HG02623 (cell line): ENCODE results near the gene SAMD11.
A peak's percentile ranks its signal among the peaks of the same experiment; 100 is the strongest.
"Not testable (repeated sequence)": the region's sequence is repeated elsewhere in the genome, so short reads cannot be mapped to it uniquely, and the experiment has no call there.

Source experiments
- ATAC-seq: cut with Tn5 transposase; IDR thresholded peaks from one replicate; pipeline ENCODE4 v1.9.1; 2021; ENCODE audit warnings: moderate library complexity; ENCODE audit not compliant: unreplicated experiment

Gene SAMD11

DNA sequence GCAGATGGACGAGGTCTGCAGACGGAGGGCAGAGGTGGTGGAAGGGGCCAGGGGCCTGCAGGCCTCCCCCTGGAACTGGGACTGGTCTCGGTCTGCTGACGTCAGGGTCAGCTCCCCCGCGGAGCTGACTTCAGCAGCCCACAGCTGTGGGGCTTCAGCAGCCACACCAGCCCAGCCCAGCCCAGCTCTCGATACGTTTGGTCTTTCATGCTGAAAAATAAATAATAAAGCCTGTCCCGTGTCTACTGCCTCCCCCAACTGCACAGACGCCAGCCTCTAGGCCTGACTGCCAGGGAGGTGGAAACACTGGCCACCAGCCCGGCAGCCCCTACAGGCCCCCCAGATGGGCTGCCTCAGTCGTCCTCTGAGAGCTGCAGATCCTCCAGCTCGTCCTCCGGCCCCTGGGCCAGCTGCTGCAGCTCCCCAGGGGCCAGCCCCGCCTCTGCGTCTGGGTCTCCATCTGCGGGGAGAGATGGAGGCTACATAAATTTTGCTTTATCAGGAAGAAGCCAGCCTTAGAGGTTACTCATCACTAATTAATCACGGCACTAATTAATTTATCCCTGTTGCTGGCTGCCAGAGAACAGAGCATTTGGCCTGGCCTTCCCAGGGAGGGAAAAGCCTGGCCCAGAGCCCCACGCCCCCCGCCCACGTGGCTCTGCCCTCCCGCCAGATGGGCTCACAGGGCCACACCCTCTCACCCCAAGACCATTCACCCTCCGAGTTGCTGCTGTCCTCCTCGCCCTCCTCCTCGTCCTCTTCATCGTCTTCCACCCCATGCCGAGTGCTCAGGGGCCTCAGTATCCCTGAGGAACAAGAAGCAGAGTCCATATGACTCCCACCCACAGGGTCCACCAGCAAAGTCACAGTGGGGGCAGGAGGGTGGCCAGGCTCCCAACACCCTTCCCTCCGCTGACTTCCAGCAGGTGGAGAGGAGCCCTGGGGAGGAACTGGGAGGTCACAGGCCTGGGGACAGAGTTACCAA, 20.9 kb downstream of the SAMD11 start:
- ATAC-seq, result no peak

DNA sequence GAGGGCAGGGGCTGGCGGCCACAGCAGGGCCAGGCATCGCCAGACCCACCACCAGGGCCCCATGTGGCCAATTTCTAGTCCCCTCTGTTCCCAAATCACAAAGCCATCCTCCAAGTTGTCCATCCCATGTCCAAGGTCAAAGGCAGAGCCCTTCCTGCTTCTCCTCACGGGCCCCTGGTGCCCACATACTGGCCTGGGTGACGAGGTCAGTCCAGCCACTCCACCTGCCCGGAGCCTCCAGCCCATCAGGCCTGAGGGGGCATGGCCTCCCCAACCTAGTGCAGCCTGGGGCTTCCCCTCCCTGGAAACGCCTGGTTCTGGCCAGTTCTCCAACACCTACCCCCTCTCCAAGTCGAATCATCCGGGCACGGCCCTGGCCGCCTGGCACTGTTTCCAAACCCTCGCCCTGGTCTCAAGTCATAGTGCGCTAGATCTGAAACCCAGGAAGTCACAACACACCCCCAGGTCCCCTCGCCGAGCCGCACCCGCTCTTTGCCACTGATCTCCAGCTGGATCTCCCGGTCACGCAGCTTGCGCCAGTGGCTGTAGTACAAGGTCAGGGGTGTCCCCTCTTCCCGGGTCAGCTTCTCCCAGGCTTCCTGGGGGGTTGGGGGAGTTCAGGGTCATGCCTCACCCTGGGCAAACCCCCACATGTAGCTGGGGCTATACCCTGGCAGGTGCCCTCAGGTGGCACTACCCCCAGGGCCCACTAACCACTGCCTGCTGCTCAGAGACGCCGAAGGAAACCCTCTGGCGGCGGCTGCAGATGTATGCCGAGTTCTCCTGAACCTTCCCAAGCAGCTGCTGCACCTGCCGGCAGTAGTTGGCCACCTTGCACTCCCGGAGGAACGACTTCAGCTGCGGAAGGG, 22.2 kb downstream of the SAMD11 start:
- no peak for ATAC-seq

DNA sequence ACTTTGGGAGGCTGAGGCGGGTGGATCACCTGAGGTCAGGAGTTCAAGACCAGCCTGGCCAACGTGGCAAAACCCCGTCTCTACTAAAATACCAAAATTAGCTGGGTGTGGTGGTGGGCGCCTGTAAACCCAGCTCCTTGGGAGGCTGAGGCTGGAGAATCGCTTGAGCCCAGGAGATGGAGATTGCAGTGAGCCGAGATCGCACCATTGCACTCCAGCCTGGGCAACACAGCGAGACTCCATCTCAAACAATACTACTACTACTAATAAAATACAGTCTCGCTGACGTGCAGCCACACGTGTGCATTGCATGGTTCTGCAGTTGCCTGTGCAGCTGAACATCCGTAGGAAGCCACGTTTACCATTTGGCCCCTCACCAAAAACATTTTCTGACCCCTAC, 23.1 kb downstream of the SAMD11 start:
- not testable (repeated sequence) for ATAC-seq

DNA sequence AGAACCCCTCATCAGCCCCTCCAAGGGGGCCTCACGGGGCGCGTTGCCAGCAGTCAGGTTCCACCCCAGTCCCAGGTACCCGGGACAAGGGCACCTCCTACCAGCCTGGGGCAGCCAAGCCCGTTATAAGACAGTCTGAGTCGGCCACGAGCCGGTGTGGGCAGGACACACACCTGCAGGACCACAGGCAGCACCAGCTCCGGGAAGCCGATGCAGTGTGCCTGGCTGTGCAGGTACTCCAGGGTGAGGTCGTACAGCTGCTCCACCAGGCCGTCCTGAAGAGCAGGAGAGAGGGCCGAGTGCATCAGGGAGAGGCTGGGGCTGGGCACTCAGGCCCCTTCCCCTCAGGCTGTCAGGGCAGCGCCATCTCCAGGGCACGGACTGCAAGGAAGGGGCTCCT, 24.2 kb downstream of the SAMD11 start:
- ATAC-seq, result no peak

DNA sequence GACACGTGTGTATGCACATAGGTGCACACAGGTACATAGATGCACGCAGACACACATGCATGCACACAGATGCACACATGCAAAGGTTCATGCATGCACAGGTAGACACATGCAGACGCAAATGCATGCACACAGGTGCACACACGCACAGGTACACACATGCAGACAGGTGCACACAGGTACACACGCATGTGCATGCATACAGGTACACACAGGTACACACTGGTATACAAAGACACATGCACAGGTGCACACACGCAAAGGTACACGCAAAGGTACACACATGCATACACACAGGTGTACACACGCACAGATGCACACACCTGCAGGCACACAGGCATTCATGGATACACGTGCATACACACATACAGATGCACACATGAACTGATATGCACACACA, 26.5 kb downstream of the SAMD11 start:
- no peak for ATAC-seq

DNA sequence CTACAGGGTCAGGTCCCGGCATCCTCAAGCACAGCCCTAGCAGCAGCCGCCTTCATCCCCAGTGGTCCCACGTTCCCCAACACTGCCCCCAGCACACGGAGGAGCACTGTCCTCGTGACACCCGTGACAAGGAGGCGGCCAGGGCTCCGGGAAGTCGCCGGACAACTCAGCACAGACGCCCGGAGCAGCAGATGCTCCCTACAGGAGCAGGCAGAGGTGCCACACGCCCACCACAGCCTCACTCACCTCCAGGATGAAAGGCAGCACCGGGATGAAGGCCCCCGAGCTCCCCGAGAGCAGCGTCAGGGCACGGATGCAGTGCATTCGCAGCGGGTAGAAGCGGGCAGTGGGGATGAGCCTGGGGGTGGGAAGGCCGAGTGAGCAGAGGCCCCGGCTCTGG, 27.2 kb downstream of the SAMD11 start:
- no peak for ATAC-seq

DNA sequence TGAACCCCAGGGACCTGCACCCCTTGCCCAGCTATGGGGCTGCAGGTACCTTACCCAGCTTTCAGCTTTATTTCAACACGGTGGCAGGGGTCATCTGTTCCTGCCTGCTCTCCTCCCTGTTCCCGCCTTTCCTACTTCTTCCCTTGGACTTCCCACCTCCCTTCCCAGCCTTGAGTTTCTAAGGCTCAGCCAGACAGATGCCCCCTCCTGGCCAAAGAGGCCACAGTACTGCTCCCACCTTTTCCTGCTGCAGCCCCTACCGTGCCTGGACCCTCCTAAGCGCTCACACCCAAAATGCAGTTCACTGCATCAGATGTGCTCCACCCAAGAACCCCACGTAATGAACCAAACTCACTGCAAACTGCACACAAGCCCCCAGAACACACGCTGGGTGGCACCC, 27.6 kb downstream of the SAMD11 start:
- ATAC-seq, result no peak

DNA sequence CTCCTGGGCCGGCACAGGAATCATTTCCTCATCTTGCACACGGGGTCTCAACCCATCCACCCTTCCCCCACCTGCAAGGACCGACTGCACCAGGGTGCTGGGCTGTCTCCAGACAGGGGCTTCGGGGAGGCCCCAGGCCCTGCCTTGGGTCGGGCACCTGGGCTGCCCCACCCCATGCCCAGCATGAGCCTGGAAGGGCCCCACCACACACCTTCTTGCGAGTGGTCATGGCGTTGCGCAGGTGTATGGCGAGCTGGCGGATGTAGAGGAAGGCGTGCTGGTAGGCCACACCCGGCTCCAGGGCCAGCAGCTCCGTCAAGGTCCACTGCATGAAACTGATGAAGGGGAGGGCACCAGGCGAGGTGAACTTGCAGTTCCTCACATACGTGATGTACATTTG, 28.5 kb downstream of the SAMD11 start:
- ATAC-seq, result no peak

DNA sequence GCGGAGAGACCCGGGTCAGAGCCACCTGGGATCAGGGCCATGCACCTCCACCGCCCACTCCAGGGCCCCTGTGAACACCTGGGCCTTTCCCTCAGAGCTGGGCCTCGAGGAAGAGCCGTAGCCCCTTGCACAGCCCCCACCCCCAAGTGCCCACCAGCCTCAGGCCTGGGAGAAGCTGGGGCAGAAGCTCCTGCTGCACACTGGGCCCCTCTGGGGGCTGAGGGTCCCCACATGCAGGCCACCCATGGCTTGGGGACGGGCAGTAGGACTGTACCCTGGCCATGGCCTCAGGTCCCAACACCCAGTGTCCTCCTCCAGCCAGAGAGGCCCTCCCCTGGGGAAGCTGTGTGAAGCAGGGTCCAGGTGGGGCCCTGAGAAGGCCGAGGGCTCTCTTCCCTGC, 28.9 kb downstream of the SAMD11 start:
- no peak for ATAC-seq

DNA sequence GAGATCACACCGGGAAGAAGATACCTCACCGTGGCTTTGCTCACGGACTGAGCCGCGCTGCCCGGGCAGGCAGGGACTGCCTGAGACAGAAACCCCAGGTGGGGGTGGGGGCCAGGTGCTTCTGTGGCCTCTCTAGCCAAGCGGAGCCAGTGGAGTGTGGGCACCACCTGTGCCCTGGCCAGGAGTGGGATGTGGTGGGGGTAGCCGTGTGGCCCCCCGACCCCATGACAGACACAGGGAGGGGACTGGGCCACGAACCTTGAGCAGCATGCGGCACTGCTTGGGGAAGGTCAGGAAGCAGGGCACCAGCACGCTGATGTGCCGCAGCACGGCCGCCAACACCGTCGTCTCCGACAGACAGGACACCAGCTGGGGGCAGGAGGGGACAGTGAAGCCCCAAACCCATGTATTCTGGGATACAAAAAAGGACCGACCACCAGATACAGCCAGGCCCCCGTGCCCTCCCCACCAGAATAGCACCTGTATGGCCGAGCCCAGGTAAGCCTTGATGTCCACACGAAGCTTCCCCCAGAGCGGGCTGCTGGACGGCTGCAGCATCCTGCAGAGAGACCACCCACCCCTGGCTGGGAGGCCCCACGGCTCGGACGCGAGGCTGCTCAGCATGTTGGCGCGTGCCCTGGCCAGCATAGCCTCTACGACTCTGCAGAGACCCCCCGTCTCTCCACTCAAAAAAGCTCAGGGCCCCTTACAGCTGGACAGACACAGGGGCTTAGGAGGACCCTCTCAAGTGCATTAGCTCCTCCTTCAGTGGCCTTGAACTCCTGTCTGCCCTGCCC, 30.0 kb downstream of the SAMD11 start:
- ATAC-seq, result no peak

DNA sequence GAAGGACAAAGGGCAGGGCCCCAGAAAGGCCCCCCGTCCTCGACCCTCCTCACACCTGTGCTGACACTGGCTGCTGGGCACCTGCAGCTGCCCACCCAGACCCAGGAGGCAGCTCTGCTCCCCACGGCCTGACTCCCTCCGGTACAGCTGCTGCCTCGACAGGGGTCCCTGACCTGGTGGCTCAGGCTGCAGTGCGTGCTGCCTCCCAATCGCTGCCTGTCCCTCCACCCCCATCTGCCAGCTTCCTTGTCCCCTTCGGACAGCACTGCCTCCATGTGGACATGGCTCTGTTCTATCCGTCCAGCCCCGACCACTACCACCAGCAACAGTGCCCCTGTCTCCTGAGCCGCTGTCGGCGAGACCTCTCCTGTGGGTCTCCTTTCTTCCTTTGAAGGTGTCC, 31.2 kb downstream of the SAMD11 start:
- ATAC-seq, result no peak

DNA sequence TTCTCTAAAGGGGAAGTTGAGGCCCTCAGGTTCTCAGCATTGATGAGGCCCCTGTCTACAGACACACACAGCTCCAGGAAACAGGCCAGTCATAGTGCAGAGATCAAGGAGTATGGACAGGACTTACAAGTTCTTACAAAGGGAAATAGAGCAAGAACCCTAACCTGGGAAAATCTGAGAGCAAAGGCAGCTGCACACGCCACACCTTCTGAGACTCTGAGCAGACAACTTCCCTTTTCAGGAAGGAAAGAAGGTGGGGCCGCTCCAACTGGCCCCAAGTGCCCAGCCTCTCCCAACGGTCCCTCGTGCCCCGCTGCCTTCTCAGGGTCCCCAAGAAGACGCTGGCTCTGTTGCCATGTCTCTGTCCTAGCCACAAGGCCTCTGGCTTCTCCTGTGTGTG, 31.8 kb downstream of the SAMD11 start:
- no peak for ATAC-seq

DNA sequence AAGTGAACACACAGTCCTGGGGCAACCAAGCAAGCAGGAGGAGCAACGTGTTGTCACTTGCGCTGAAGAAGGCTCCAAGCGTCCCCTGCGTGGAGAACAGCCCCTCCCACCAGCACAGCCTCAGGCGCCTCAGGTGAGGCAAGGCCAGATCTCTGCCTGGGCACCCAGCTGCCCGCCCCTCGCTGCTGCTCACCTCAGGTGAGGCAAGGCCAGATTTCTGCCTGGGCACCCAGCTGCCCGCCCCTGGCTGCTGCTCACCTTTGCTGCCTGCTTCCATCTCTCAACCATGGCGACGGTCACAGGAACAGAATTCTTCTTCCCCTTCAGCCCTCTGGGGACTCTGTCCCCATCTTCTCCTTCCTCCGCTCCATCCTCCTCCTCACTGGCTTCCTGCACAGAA, 32.9 kb downstream of the SAMD11 start:
- ATAC-seq, result no peak

DNA sequence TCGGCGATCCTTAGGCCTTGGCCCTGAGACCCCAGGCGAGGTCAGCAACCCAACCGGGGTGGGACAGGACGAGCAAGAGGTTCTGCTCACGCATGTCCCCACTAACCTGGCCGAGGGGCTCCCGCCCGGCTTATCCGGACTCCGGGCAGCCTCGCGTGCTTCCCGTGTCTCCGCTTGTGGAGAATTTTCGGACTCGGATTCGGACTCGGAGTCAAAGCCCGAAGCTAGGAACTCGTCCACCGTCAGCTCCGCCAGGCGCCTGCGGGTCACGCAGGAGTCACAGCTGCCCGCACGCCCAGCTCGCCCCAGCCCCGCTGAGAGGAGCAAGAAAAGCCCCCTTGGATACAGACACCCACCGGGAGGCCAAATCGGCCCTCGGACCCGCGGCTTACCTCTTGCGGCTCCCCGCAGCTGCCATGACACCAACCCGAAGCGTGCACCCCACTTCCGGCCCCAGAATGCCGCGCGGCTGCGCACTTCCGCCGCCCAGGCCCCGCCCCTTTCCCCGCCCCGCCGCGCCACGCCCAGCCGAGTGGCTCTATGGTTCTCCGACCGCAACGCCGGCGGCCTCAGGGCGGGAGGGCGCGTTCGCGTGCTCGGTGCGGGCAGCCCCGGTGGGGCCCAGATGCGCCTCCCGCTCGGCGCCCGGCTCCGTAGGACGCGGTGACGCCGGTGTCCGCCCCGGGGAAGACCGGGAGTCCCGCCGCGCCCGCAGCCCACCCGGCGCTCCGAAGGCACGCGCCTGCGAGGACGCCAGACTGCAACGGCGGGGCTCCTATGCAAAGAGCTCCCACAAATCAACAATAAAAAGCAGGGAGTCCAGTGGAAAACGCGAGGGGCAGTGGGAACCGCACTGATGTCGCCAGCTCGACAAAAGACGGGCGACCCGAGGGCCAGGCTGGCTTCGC, 35.4 kb downstream of the SAMD11 start, which contains the start of gene NOC2L:
NOC2L (minus strand) TSS at position 434 of the 908 bp plus-strand sequence; CDS start at position 418, 16 bp downstream.
- peak; percentile 76 for ATAC-seq

DNA sequence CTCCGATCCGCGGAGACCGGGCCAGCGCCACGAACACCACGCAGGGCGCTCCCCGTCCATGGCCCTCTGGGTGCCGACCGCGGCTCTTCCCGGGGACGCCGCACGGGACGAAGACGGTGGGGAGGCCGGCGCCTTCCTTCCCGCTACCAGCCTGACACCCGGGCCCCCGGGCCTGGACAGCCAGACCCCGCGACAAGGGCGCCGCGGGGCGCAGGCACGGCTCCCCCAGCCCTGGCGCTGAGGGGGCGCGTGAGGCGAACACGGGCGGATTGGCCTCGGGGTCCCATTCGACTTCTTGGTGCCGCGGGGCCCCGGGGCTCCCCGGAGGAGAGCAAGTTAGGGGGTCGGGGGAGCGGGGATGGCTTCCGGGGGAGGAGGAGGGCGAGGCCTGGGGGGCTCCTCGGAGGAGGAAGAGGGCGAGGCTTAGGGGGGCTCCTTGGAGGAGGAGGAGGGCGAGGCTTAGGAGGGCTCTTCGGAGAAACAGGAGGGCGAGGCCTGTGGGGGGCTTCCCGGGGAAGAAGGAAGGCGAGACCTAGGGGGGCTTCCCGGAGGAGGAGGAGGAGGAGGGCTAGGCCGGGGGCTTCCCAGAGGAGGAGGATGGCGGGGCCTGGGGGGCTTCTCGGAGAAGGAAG, 36.1 kb downstream of the SAMD11 start:
- ATAC-seq, result no peak

DNA sequence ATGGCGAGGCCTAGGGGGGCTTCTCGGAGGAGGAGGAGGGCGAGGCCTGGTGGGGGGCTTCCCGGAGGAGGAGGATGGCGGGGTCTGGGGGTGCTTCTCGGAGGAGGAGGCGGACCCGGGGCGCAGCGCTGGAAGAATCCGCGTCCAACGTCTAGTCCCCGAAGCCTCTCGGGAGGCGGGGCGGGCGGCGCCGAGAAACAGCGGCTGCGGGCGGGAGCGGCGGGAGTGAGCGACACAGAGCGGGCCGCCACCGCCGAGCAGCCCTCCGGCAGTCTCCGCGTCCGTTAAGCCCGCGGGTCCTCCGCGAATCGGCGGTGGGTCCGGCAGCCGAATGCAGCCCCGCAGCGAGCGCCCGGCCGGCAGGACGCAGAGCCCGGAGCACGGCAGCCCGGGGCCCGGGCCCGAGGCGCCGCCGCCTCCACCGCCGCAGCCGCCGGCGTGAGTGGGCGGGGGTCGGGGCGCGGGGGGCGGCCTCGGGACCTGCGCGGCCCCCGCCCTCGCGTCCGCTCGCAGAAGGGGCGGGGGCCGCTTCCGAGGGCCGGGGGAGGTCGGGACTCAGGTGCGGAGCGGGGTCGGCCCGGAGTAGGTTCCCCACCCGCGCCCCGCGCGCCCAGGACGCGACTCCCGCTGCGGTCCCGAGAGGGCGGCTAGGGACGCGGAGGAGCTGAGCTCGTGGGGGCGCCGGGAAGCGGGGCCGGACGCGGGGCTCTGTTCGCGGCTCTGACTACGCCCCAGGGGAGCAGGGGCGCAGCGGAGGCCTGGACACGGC, 36.8 kb downstream of the SAMD11 start, which contains the start of gene KLHL17:
KLHL17 (plus strand) TSS at position 222 of the 769 bp plus-strand sequence; CDS start at position 332, 110 bp downstream.
- ATAC-seq, result peak; percentile 34

DNA sequence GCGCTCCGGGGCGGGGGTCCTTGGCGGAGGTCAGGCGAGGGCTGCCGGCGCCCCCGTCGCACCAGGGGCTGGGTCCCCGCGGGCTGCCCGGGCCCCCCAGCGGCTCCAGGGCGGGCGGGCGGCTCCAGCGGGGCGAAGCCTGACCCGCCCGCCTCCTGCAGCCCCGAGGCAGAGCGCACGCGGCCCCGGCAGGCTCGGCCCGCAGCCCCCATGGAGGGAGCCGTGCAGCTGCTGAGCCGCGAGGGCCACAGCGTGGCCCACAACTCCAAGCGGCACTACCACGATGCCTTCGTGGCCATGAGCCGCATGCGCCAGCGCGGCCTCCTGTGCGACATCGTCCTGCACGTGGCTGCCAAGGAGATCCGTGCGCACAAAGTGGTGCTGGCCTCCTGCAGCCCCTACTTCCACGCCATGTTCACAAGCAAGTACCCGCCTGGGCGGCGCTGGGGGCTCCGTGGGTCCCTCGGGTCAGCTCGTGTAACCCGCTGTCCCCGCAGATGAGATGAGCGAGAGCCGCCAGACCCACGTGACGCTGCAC, 37.5 kb downstream of the SAMD11 start:
- no peak for ATAC-seq
